Psoas muscle (tissue), 8 donors: Measurements from ENCODE around the gene ANXA3. TPM values are rescaled to one million over a fixed set of nuclear protein-coding genes. Genes with fewer than 3 reads are reported as not detected.

Experiments used
- ATAC-seq, 4 donors: fragments of 200-7000 bp; cut with Tn5 transposase; one replicate each; pipeline ENCODE4 v1.9.1; 2020; ENCODE audit warnings: moderate library complexity in 3 of 4, mild to moderate bottlenecking in 2 of 4
- DNase-seq, 2 donors: peaks; one replicate each; pipeline ENCODE4 v3.0.0-alpha.2; 2020
- H3K27ac ChIP-seq: fragments of 200-600 bp; one replicate; pipeline ENCODE4 v1.8.0; 2022
- H3K27me3 ChIP-seq, 3 donors: fragments of 200-600 bp in 1 of 3; one replicate each; pipeline versions ENCODE4 v1.6.1 to v1.8.0; 2013 to 2022; ENCODE audit warnings: low read length in 2 of 3, mild to moderate bottlenecking in 2 of 3, moderate library complexity in 1 of 3; ENCODE audit not compliant: insufficient read depth in 3 of 3
- H3K36me3 ChIP-seq, 2 donors: fragments of 200-600 bp in 1 of 2; one replicate each; pipeline versions ENCODE4 v1.6.1 to v1.8.0; 2013 to 2022; ENCODE audit warnings: low read depth in 1 of 2, mild to moderate bottlenecking in 1 of 2, moderate library complexity in 1 of 2; ENCODE audit not compliant: insufficient read depth in 1 of 2
- H3K4me1 ChIP-seq: fragments of 200-600 bp; one replicate; pipeline ENCODE4 v1.8.0; 2022
- H3K4me3 ChIP-seq: fragments of 200-600 bp; one replicate; pipeline ENCODE4 v1.8.0; 2022; ENCODE audit warnings: mild to moderate bottlenecking
- H3K9me3 ChIP-seq: fragments of 200-600 bp; one replicate; pipeline ENCODE4 v1.8.0; 2022
- CTCF ChIP-seq: fragments of 200-600 bp; IDR thresholded peaks from one replicate; pipeline ENCODE4 v1.8.0; 2022; ENCODE audit warnings: antibody characterized with exemption
- WGBS, 3 donors: extraction: QIAGEN DNeasy Blood & Tissue Kit; methylation state at CpG; one replicate each; pipeline versions ENCODE4 v1.1.6 to v1.1.7; 2013; 5-methylcytosine and 5-hydroxymethylcytosine counted together
- intact Hi-C, 2 donors: fragments of 100-400 bp; cut with DNase I; formaldehyde crosslinking; loops; one replicate each; pipeline versions ENCODE4 v1.11.0 to v1.14.2; 2022
- polyA plus RNA-seq, 3 donors: library from polyadenylated mRNA; stranded (reverse); fragments of 200-250 nt; gene quantifications; one replicate each; pipeline ENCODE4 v1.2.3, GENCODE V29; 2013
- total RNA-seq, 4 donors: library from RNA; stranded (reverse); fragmentation: NEBNext Ultra II Directional in 2 of 4; extraction: Animal tissue kit (Norgen Biotek cat#: 25700) in 2 of 4; gene quantifications; one replicate each; pipeline versions ENCODE4 v1.2.1 to v1.2.4, GENCODE V29; 2021 to 2023
- donor health status: healthy with polysubstance abuse.
- donor health status: DM: no; HTN: no; CAD: no; lungs with moderate emphysema.
- donor health status: Bipolar disorder and iron deficiency.
- donor health status: healthy.
- donor health status: DM: yes; HTN: yes; CAD: no.
- donor health status: DM: no; HTN: no; CAD: no.
- donor health status: DM: no; HTN: no; CAD: no.
- donor health status: DM: yes; HTN: yes; CAD: no.

Gene ANXA3
- total and polyA plus RNA-seq, 7 donors = 11.8 to 27.6 (median 18.1) TPM

GRCh38 chr4:78653655-78654054, 102.1 kb downstream of the ANXA3 start:
- no peak overlapping the region for H3K27ac ChIP-seq
- no peaks in the 10 kb centered on the region for H3K36me3 ChIP-seq
- ATAC-seq (no peak), DNase-seq (no peak)
- intact Hi-C loops = no loop called here
- WGBS, 3 donors = 20 to 41% (median 21%) methylated on average over 2 of the region's 2 CpGs
- no peaks in the 10 kb centered on the region for H3K4me1 ChIP-seq
- no peaks in the 10 kb centered on the region for H3K9me3 ChIP-seq
- H3K27me3 ChIP-seq = no peaks in the 10 kb centered on the region
- TF ChIP-seq CTCF = no peak
- H3K4me3 ChIP-seq = no peak overlapping the region

DNA sequence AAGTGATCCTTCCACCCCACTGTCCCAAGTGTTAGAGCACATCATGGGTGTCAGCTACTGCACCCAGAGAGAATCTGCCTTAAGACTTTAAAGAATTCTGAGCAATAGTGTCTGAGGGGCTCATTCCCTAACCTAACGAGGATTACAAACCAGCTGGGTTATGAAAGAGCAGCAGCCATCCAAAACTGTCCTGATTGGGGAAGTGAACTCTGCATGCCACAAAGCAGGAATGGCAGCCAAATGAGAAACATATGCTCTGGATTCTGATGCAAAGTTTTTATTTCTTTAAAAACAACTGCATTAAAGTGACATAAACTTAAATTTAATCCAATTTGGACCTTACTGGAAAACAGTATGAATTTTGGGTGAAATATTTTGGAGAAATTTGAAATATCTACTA, 103.2 kb downstream of the ANXA3 start:
- H3K4me3 ChIP-seq = no peak overlapping the region
- no peaks in the 10 kb centered on the region for H3K36me3 ChIP-seq
- ATAC-seq (no peak), DNase-seq (no peak)
- no peak for TF ChIP-seq CTCF
- 0 to 57% (median 0%) methylated on average over 1 of the region's 1 CpG for WGBS, 3 donors
- no peaks in the 10 kb centered on the region for H3K4me1 ChIP-seq
- H3K27me3 ChIP-seq = no peaks in the 10 kb centered on the region
- H3K27ac ChIP-seq = no peak overlapping the region
- intact Hi-C loops = no loop called here
- no peaks in the 10 kb centered on the region for H3K9me3 ChIP-seq

DNA sequence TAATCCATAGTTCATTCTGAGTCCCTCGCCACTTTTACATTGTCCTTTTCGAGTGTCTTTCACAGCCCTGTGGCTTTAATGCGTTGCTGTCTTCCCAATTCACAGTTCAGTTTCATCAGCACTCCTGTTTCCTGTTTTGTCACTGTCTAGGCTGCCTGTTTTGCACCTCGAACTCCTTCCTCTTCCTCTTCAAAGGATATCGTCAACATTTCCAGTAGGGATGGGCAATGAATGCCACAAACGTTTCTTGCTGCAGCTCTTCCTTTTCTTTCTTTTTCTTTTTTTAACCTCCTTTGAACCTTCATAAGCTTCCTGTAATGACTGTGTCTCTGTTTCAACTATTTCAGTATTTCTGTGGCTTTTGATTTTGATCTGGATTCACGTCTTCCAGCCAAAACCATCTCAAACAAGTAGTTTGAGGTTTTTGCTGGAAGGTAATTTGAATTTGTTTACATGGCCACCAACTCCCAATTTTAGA, 105.4 kb downstream of the ANXA3 start:
- Histone ChIP-seq H3K9me3 (no peaks in the 10 kb centered on the region), H3K4me3 (no peak overlapping the region), H3K27me3 (no peaks in the 10 kb centered on the region), H3K36me3 (no peaks in the 10 kb centered on the region), H3K27ac (no peak overlapping the region), H3K4me1 (peaks cover 3% of the 10 kb centered on the region)
- ATAC-seq = no peak
- 54 to 69% (median 67%) methylated on average over 7 of the region's 7 CpGs for WGBS, 3 donors
- no peak for DNase-seq
- intact Hi-C loops = no loop called here
- TF ChIP-seq CTCF = no peak

DNA sequence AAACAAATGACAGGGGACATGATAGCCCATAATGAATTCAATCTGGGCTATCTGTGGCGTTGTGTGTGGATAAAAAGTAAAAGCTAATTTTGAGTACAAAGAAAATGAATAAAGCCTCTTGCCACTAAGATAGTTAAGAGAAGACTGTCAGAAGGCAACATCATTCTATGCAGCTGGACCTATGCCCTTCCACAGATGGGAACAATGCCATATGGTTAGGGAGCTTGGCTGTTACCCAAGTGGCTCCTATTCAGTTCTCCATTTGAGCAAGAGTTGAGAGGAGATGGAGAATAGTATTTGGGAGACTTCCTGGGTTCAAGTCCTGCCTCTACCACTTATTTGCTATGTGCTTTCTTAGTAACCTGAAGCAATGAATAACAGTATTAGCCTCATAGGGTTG, 107.7 kb downstream of the ANXA3 start:
- 77 to 91% (median 89%) methylated on average over 1 of the region's 1 CpG for WGBS, 3 donors
- intact Hi-C loops = no loop called here
- H3K9me3 ChIP-seq = no peaks in the 10 kb centered on the region
- H3K4me1 ChIP-seq = peaks cover 3% of the 10 kb centered on the region
- H3K27me3 ChIP-seq = no peaks in the 10 kb centered on the region
- H3K27ac ChIP-seq = no peak overlapping the region
- ATAC-seq = no peak
- no peak for TF ChIP-seq CTCF
- H3K4me3 ChIP-seq = no peak overlapping the region
- no peak for DNase-seq
- no peaks in the 10 kb centered on the region for H3K36me3 ChIP-seq

DNA sequence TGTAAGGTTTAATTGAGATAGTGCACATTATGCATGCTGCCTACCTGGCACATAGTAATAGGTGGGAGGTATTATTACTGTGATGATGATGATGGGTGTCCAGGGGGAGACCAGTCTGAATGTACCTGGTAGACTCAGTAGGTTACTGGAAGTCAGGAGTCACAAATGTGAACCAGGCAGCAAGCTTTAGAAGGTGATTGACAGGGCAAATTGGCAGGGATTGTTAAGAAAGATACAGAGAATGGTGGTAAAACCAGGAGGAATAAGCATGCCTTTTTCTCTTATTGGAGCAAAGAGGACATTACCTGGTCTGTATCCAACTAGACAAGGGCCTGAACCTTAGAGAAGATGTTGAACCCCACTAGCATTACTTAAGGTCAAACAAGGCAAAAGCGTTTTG, 108.1 kb downstream of the ANXA3 start:
- Histone ChIP-seq H3K27me3 (no peaks in the 10 kb centered on the region), H3K4me3 (no peak overlapping the region), H3K27ac (no peak overlapping the region), H3K9me3 (no peaks in the 10 kb centered on the region), H3K4me1 (peaks cover 3% of the 10 kb centered on the region), H3K36me3 (no peaks in the 10 kb centered on the region)
- 84 to 92% (median 88%) methylated on average over 1 of the region's 1 CpG for WGBS, 3 donors
- intact Hi-C loops = no loop called here
- DNase-seq = no peak
- TF ChIP-seq CTCF = no peak
- no peak for ATAC-seq
